22Rv1 (cell line): ENCODE data around the gene TFG.

Experiments used
- H3K27ac ChIP-seq: fragments of 450-650 bp; 2 replicates; pipeline ENCODE4 v1.5.1; 2017
- CTCF ChIP-seq: fragments of 450-650 bp; IDR thresholded peaks from 2 replicates; pipeline ENCODE4 v1.5.1; 2017; ENCODE audit warnings: mild to moderate bottlenecking
- ZFX ChIP-seq: fragments of 450-650 bp; IDR thresholded peaks from 2 replicates; pipeline ENCODE4 v1.6.1; 2017; ENCODE audit warnings: antibody characterized with exemption, borderline replicate concordance

TFG gene

DNA sequence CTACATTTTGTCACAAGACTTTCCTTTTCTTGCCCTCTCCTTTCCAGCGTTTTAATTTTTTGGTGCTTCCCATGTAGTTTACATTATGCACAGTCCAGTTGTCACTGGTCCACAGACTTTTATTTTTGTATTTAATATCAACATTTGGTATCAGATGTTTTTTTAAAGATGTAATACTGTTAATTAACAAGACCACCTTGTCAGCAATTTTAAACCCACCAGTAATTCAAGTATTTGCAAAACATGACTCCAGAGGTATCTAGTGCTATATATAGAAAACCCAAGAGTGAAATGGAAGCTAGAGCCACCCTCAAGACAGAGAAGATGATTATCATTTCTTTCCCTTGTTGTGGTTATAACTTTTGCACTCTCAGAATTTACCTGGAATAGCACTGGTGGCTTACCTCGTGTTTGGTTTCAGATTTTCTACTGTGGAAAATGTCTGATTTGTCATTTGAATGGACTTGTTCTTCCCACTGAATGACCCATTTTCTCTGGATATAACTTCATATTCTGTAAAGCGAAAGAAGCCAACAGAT is 56.2 kb downstream of the TFG start:
- TF ChIP-seq CTCF (no peak), ZFX (no peak)
- H3K27ac ChIP-seq: no peak overlapping the region

- TF ChIP-seq ZFX (no peak), CTCF (no peak)
- H3K27ac ChIP-seq: no peak overlapping the region
These were observed 56.8 kb downstream of the TFG start for GRCh38 chr3:100766069-100766468.

GRCh38 chr3:100769693-100770092 is 60.4 kb downstream of the TFG start:
- TF ChIP-seq CTCF (no peak), ZFX (no peak)
- no peak overlapping the region for H3K27ac ChIP-seq

DNA sequence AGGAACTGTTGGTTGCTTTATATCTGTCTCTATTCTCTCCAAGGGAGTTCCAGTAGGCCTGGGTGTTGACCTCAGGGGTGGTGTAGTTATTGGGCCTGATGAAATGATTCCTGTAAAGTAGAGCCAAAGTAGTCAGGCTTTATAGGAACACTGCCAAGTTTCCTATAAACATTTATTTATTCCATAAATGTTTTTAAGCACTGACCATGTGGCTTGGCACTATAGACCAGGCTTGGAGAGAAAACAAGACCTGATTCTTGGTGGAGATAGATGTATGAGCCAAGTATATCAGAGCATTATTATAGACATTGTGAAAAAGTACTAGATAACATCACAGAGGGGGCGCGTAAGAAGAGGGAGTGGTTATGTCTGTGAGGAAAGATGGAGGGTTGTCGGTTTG is 65.9 kb downstream of the TFG start:
- no peak overlapping the region for H3K27ac ChIP-seq
- TF ChIP-seq CTCF: no peak
- no peak for TF ChIP-seq ZFX

GRCh38 chr3:100775669-100776068 is 66.4 kb downstream of the TFG start:
- no peak overlapping the region for H3K27ac ChIP-seq
- no peak for TF ChIP-seq CTCF
- TF ChIP-seq ZFX: no peak

DNA sequence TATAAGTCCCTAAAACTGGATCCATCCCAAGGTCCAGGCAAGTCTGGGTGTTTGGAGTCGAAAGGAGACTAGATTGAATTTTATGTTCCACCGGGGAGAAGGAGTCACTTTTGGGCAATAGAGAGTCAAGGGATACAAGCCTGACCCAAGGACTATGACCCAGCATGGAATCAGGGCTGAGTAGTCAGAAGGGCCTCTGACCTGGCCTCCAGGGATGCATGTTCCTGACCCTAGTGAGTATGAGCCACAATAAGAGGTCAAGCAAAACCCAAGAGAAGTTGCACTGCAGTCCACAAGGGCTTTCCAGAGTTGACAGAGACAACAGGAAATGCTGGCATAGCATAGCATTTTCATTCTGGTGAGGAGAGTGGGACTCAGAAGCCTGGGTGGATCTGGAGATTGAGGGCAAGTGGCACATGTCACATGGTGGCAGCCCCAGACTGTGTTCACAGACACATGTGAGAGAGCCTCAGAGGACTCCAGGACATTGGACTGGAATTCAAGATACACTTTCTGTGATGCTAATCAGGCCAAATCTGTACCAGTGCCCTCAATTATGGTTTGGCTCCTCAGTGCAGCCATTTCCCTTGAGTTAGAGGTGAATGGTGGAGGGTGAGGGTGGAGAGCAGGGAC is 66.9 kb downstream of the TFG start:
- H3K27ac ChIP-seq: no peak overlapping the region
- no peak for TF ChIP-seq ZFX

- H3K27ac ChIP-seq: no peak overlapping the region
These were observed 67.5 kb downstream of the TFG start for GRCh38 chr3:100776746-100777145.

More at GRCh38 chr3:100776746-100777145, 67.5 kb downstream of the TFG start:
- TF ChIP-seq CTCF (peak; percentile 15; the same call in 1 of the 2 replicates), ZFX (no peak)
